ENCODE data around the gene IL7R.

The IL7R gene

GRCh38 chr5:35919191-35919590, 62.5 kb downstream of the IL7R start:
- peak; percentile 58 for DNase-seq

- DNase-seq = no peak
Observed at GRCh38 chr5:35920890-35921289, 64.2 kb downstream of the IL7R start.

- no peak for DNase-seq
Observed at GRCh38 chr5:35921930-35922329, 65.2 kb downstream of the IL7R start.

- no peak for DNase-seq
Observed at GRCh38 chr5:35922468-35922867, 65.8 kb downstream of the IL7R start.

GRCh38 chr5:35924122-35924949, 67.6 kb downstream of the IL7R start:
- peak; percentile 36 for DNase-seq

GRCh38 chr5:35924950-35925722, 68.4 kb downstream of the IL7R start:
- DNase-seq = peak; percentile 92

- DNase-seq = peak; percentile 72
Observed at GRCh38 chr5:35926389-35927051, 69.8 kb downstream of the IL7R start.
